Loucy (cell line): ENCODE measurements around the gene GFM1.

Experiments
- H2AFZ ChIP-seq: fragments of 200-600 bp; sonication (generic); 2 replicates; pipeline ENCODE4 v1.6.0; 2016; ENCODE audit warnings: antibody characterized with exemption, mild to moderate bottlenecking, low read length, moderate library complexity
- H3F3A ChIP-seq: fragments of 200-600 bp; 2 replicates; pipeline ENCODE4 v1.6.0; 2016; ENCODE audit warnings: antibody characterized with exemption, low read depth, mild to moderate bottlenecking
- H3K27me3 ChIP-seq: fragments of 200-600 bp; sonication (generic); 2 replicates; pipeline ENCODE4 v1.6.1; 2014; ENCODE audit warnings: low read length, mild to moderate bottlenecking; ENCODE audit not compliant: insufficient read depth, poor library complexity, severe bottlenecking
- H3K36me3 ChIP-seq: fragments of 200-600 bp; sonication (generic); 2 replicates; pipeline ENCODE4 v1.6.1; 2016; ENCODE audit warnings: low read length; ENCODE audit not compliant: insufficient read depth
- H3K4me1 ChIP-seq: fragments of 200-600 bp; sonication (generic); 2 replicates; pipeline ENCODE4 v1.5.1; 2014; ENCODE audit warnings: low read length, mild to moderate bottlenecking; ENCODE audit not compliant: insufficient read depth, poor library complexity, severe bottlenecking
- H3K4me2 ChIP-seq: fragments of 200-600 bp; sonication (generic); 2 replicates; pipeline ENCODE4 v1.6.0; 2014; ENCODE audit warnings: antibody characterized with exemption, low read length, low read depth, mild to moderate bottlenecking; ENCODE audit not compliant: poor library complexity, severe bottlenecking
- H3K4me3 ChIP-seq: fragments of 200-600 bp; sonication (generic); 2 replicates; pipeline ENCODE4 v1.5.1; 2014; ENCODE audit warnings: low read length, mild to moderate bottlenecking, mixed read lengths; ENCODE audit not compliant: poor library complexity, severe bottlenecking
- H3K79me2 ChIP-seq: fragments of 200-600 bp; sonication (generic); 2 replicates; pipeline ENCODE4 v1.6.1; 2014; ENCODE audit warnings: low read length; ENCODE audit not compliant: insufficient read depth
- H3K9ac ChIP-seq: fragments of 200-600 bp; sonication (generic); 2 replicates; pipeline ENCODE4 v1.6.0; 2014; ENCODE audit warnings: mild to moderate bottlenecking, low read depth, low read length, moderate library complexity; ENCODE audit not compliant: poor library complexity, severe bottlenecking
- H3K9me2 ChIP-seq: fragments of 200-600 bp; sonication (generic); replicated peaks from 2 replicates; pipeline ENCODE4 v1.6.1; 2016; ENCODE audit warnings: low read depth, low read length, mixed read lengths
- H3K9me3 ChIP-seq: fragments of 200-600 bp; sonication (generic); 2 replicates; pipeline ENCODE4 v1.6.1; 2014; ENCODE audit warnings: mild to moderate bottlenecking, antibody characterized with exemption, low read length, low read depth; ENCODE audit not compliant: insufficient read depth
- H4K20me1 ChIP-seq: fragments of 200-600 bp; sonication (generic); 2 replicates; pipeline ENCODE4 v1.6.0; 2014; ENCODE audit warnings: antibody characterized with exemption, low read length, mild to moderate bottlenecking; ENCODE audit not compliant: insufficient read depth, poor library complexity, severe bottlenecking
- CTCF ChIP-seq: fragments of 200-600 bp; sonication (generic); conservative IDR thresholded peaks from 2 replicates; pipeline ENCODE4 v1.5.1; 2014; ENCODE audit warnings: mild to moderate bottlenecking, antibody characterized with exemption, low read length
- EZH2phosphoT487 ChIP-seq: fragments of 200-600 bp; IDR thresholded peaks from 2 replicates; pipeline ENCODE4 v1.6.1; 2018; ENCODE audit warnings: antibody characterized with exemption, mild to moderate bottlenecking, moderate library complexity, borderline replicate concordance

The GFM1 gene

GRCh38 chr3:158725348-158726011, 81.2 kb downstream of the GFM1 start:
- no peaks in the 10 kb centered on the region for H4K20me1 ChIP-seq
- no peaks in the 10 kb centered on the region for H3K9me3 ChIP-seq
- H3K4me2 ChIP-seq = no peak overlapping the region
- H3K9me2 ChIP-seq = no peaks in the 10 kb centered on the region
- no peaks in the 10 kb centered on the region for H3K36me3 ChIP-seq
- no peaks in the 10 kb centered on the region for H3K79me2 ChIP-seq
- H2AFZ ChIP-seq = no peak overlapping the region
- H3K4me3 ChIP-seq = no peak overlapping the region
- no peak overlapping the region for H3K9ac ChIP-seq
- no peaks in the 10 kb centered on the region for H3F3A ChIP-seq
- no peaks in the 10 kb centered on the region for H3K27me3 ChIP-seq
- H3K4me1 ChIP-seq = peaks cover 5% of the 10 kb centered on the region
- TF ChIP-seq EZH2phosphoT487 (no peak), CTCF (no peak)

- H4K20me1 ChIP-seq = no peaks in the 10 kb centered on the region
- peak; percentile 93 for TF ChIP-seq CTCF
- no peak for TF ChIP-seq EZH2phosphoT487
- peak overlapping the region; percentile 60 for H3K4me3 ChIP-seq
- peak overlapping the region; percentile 64 for H3K4me2 ChIP-seq
- H3K36me3 ChIP-seq = no peaks in the 10 kb centered on the region
- H3K27me3 ChIP-seq = no peaks in the 10 kb centered on the region
- H3K9me2 ChIP-seq = no peaks in the 10 kb centered on the region
- no peaks in the 10 kb centered on the region for H3K9me3 ChIP-seq
- H3F3A ChIP-seq = no peaks in the 10 kb centered on the region
- peak overlapping the region; percentile 32; the same call in 1 of the 2 replicates for H2AFZ ChIP-seq
- peaks cover 5% of the 10 kb centered on the region for H3K4me1 ChIP-seq
- H3K79me2 ChIP-seq = no peaks in the 10 kb centered on the region
- no peak overlapping the region for H3K9ac ChIP-seq
Measured at GRCh38 chr3:158727206-158728060, 83.1 kb downstream of the GFM1 start.

- Histone ChIP-seq H3K4me2 (peak overlapping the region; percentile 64), H3K9me3 (no peaks in the 10 kb centered on the region), H3K36me3 (no peaks in the 10 kb centered on the region), H4K20me1 (no peaks in the 10 kb centered on the region), H3K27me3 (no peaks in the 10 kb centered on the region), H3K9ac (peak overlapping the region; percentile 34), H3K4me3 (peak overlapping the region; percentile 60), H3F3A (no peaks in the 10 kb centered on the region), H2AFZ (peak overlapping the region; percentile 32; the same call in 1 of the 2 replicates), H3K4me1 (peaks cover 2% of the 10 kb centered on the region), H3K9me2 (no peaks in the 10 kb centered on the region), H3K79me2 (no peaks in the 10 kb centered on the region)
- TF ChIP-seq EZH2phosphoT487 (no peak), CTCF (peak; percentile 23; the same call in 1 of the 2 replicates)
Measured at GRCh38 chr3:158728061-158728377, 83.7 kb downstream of the GFM1 start.
